C4-2B (cell line): ENCODE measurements around the gene SPIRE2.

Experiments
- CTCF ChIP-seq: fragments of 450-650 bp; conservative IDR thresholded peaks from 2 replicates; pipeline ENCODE4 v1.5.1; 2017; ENCODE audit warnings: mild to moderate bottlenecking
- ZFX ChIP-seq: fragments of 450-650 bp; IDR thresholded peaks from 2 replicates; pipeline ENCODE4 v1.6.1; 2017

- TF ChIP-seq CTCF (no peak), ZFX (no peak)
These were observed 43.6 kb downstream of the SPIRE2 start for GRCh38 chr16:89871895-89872294.
